Activated T-helper 1 cell treated with anti-CD3 and anti-CD28 coated beads, Interleukin-12 subunit alpha, Interleukin-12 subunit beta, Interleukin-2, Interleukin-4 antibody, amounts not matched to agents 30 ng/mL and 10 ng/mL and 1 ng/mL, durations not matched to agents 14 hours and 24 hours and 36 hours (primary cell): ENCODE measurements around the gene ADAM8. TPM values are rescaled to one million over a fixed set of nuclear protein-coding genes. Genes with fewer than 3 reads are reported as not detected.
"Not testable (repeated sequence)": the region's sequence is repeated elsewhere in the genome, so short reads cannot be mapped to it uniquely, and the experiment has no call there.

Experiments used
- DNase-seq: peaks from one replicate; pipeline ENCODE4 v3.0.0; 2021; ENCODE audit warnings: low spot score
- H3K27ac Mint-ChIP-seq: one replicate; pipeline ENCODE4 v1.8.0; 2021; ENCODE audit warnings: mild to moderate bottlenecking, mixed read lengths
- H3K27me3 Mint-ChIP-seq: one replicate; pipeline ENCODE4 v1.8.0; 2022; ENCODE audit warnings: mild to moderate bottlenecking, moderate library complexity, mixed read lengths; ENCODE audit not compliant: insufficient read depth
- H3K36me3 Mint-ChIP-seq: one replicate; pipeline ENCODE4 v1.8.0; 2021; ENCODE audit warnings: low read depth, mixed read lengths
- H3K4me1 Mint-ChIP-seq: one replicate; pipeline ENCODE4 v1.8.0; 2021; ENCODE audit warnings: low read depth, mixed read lengths
- H3K4me3 Mint-ChIP-seq: one replicate; pipeline ENCODE4 v1.8.0; 2021; ENCODE audit warnings: mild to moderate bottlenecking, moderate library complexity, mixed read lengths
- H3K9me3 Mint-ChIP-seq: one replicate; pipeline ENCODE4 v1.8.0; 2021; ENCODE audit warnings: mixed read lengths
- intact Hi-C: fragments of 100-400 bp; cut with micrococcal nuclease; formaldehyde crosslinking; loops from one replicate; pipeline ENCODE4 v1.15.1; 2024
- total RNA-seq: library from RNA; stranded (reverse); gene quantifications from 2 replicates; pipeline ENCODE4 v1.2.3, GENCODE V29; 2022

Gene ADAM8
- total RNA-seq, 1 donor from 2014 or later, result 138 TPM

- peaks cover 55% of the 10 kb centered on the region for H3K27me3 Mint-ChIP-seq
- H3K27ac Mint-ChIP-seq, H3K4me1 Mint-ChIP-seq, H3K9me3 Mint-ChIP-seq, intact Hi-C loops, DNase-seq, H3K36me3 Mint-ChIP-seq: not testable (repeated sequence)
- peak overlapping the region; percentile 30 for H3K4me3 Mint-ChIP-seq
Measured at GRCh38 chr10:133234796-133235195, 41.9 kb downstream of the ADAM8 start.

DNA sequence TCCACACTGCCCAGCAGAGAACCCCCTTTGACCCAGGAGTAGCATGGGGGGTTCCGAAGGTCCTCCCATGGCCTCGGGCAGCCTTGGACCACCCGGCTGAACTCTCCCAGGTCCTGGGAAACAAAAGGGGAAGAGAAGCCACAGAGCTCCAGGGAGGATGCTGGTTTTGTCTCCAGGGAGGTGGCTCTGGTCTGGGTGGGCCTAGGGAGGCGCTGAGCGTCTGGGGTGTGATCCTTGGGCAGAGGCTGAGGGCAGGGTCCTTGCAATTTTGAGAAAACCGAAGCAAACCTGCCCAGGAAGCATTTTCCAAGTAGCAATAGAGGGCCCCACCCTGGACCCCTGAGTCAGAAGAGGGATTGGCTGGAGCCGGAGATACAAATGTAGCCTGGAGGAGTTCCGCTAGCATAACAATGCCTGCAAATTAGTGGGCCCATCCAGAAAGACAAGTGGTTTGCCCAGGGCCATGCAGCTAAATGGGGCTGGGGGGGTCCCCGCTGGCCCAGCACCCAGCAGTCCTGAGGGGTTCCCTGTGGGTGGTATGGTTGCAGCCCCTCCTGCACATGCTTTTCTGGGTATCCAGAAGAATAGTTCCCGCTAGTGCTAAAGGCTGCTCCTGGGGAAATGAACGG is 44.6 kb downstream of the ADAM8 start:
- no peak overlapping the region for H3K27ac Mint-ChIP-seq
- intact Hi-C loops, result no loop called here
- H3K4me1 Mint-ChIP-seq, result peaks cover 4% of the 10 kb centered on the region
- peaks cover 2% of the 10 kb centered on the region for H3K36me3 Mint-ChIP-seq
- peaks cover 58% of the 10 kb centered on the region for H3K27me3 Mint-ChIP-seq
- DNase-seq, result no peak
- no peaks in the 10 kb centered on the region for H3K9me3 Mint-ChIP-seq
- H3K4me3 Mint-ChIP-seq, result no peak overlapping the region

DNA sequence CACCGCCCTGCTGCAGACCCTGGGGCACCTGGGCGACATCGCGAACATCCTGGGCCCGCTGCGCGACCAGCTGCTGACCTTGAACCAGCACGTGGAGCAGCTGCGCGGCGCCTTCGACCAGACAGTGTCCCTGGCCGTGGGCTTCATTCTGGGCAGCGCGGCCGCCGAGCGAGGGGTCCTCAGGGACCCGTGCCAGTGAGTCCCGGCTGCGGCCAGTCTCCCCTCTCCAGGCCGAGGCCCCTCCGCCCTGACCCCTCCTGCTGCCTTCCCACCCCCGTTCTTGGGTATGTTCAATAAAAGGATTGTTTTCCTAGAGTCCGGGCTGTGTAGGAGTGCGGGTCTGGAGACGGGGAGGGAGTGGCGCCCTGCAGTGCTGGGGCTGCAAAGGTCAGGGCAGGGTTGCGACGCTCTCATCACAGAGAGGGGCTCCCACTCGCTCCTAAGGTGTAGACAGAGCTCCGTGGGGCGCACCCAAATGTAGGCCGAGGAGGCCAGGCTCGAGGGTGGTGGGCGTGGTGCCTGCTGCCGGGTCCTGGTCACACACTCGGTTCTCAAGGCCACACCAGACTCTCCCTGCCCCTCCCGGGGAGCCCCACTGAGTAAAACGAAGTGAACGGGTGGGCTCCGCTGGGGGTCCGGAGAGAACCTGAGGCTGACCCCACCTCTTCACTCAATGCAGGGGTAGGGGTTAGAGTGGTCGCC is 45.3 kb downstream of the ADAM8 start:
- no peak for DNase-seq
- Mint-ChIP-seq H3K27me3 (peaks cover 64% of the 10 kb centered on the region), H3K4me3 (no peak overlapping the region), H3K36me3 (peaks cover 2% of the 10 kb centered on the region), H3K27ac (no peak overlapping the region), H3K9me3 (no peaks in the 10 kb centered on the region), H3K4me1 (peaks cover 9% of the 10 kb centered on the region)
- intact Hi-C loops, result no loop called here

DNA sequence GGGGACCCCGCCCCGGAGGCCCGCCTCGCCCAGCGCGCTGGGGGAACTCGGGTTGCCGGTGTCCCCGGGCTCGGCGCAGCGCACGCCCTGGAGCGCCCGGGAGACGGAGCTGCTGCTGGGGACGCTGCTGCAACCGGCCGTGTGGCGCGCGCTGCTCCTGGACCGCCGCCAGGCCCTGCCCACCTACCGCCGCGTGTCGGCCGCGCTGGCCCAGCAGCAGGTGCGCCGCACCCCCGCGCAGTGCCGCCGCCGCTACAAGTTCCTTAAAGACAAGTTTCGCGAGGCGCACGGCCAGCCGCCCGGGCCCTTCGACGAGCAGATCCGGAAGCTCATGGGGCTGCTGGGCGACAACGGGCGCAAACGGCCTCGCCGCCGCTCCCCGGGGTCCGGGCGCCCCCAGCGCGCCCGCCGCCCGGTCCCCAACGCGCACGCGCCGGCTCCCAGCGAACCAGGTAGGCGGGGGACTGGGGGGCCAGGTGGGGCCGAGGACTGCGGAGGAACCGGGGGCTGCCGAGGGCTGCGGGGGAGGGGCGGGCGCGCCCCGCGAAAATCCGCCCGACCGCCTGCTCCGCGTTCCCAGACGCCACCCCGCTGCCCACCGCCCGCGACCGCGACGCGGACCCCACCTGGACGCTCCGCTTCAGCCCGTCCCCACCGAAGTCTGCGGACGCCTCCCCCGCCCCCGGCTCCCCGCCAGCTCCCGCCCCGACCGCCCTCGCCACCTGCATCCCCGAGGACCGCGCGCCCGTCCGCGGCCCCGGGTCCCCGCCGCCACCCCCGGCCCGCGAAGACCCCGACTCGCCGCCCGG is 46.1 kb downstream of the ADAM8 start:
- H3K27me3 Mint-ChIP-seq, result peaks cover 69% of the 10 kb centered on the region
- H3K9me3 Mint-ChIP-seq, result no peaks in the 10 kb centered on the region
- intact Hi-C loops, result no loop called here
- peaks cover 2% of the 10 kb centered on the region for H3K36me3 Mint-ChIP-seq
- DNase-seq, result no peak
- no peak overlapping the region for H3K27ac Mint-ChIP-seq
- no peak overlapping the region for H3K4me3 Mint-ChIP-seq
- peaks cover 17% of the 10 kb centered on the region for H3K4me1 Mint-ChIP-seq

- DNase-seq, result no peak
- H3K36me3 Mint-ChIP-seq, result peaks cover 2% of the 10 kb centered on the region
- peaks cover 67% of the 10 kb centered on the region for H3K27me3 Mint-ChIP-seq
- H3K27ac Mint-ChIP-seq, result peak within 1 kb of the TSS; percentile 44
- H3K4me3 Mint-ChIP-seq, result no peak within 1 kb of the TSS
- H3K9me3 Mint-ChIP-seq, result no peaks in the 10 kb centered on the region
- intact Hi-C loops, result no loop called here
- H3K4me1 Mint-ChIP-seq, result peaks cover 18% of the 10 kb centered on the region
Measured at GRCh38 chr10:133230044-133230361, 46.7 kb downstream of the ADAM8 start, which contains the start of gene UTF1. UTF1 (plus strand) TSS chr10:133230217; CDS start chr10:133230289, 72 bp downstream.

DNA sequence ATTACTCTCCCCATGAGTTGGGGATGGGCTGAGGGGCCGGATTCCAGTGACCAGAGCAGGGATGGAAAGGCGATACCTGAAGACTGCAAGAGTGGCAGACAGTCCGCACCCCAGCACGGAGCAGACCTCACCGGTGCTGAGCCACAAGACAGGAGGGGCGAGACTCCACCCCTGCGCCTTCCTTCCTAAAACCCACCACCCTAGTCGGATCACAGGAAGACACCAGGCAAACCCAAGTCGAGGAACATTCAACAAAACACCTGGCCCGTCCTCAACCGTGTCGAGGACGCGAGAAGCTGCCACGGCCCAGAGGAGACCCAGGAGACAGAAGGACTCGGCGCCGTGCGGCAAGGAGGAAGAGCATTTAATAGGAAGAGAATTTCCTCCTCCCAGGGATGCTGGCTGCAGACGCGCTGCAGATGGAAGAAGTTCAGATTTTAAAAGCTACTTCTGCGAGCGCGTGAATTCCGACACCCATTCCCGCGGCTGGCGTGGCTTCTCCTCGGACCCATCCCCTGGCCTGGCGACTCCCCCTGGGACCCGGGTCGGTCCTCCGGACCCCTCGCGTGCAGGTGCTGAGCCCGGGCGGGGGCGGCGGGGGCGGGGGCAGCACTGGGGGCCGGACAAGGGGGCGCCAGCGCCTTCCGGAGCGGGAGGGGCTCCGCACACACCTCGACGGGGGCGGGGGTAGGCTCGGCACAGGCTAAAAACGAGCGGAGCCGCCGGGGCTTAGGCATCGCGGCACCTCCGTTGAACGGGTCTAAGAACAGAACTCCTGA is 47.2 kb downstream of the ADAM8 start:
- peaks cover 63% of the 10 kb centered on the region for H3K27me3 Mint-ChIP-seq
- no peaks in the 10 kb centered on the region for H3K9me3 Mint-ChIP-seq
- H3K36me3 Mint-ChIP-seq, result peaks cover 2% of the 10 kb centered on the region
- H3K4me3 Mint-ChIP-seq, result no peak overlapping the region
- peaks cover 18% of the 10 kb centered on the region for H3K4me1 Mint-ChIP-seq
- peak overlapping the region; percentile 44 for H3K27ac Mint-ChIP-seq
- no peak for DNase-seq
- intact Hi-C loops, result loop anchor here (5.0 kb wide), 1 partner anchor 442 kb away; the partner anchor contains the start of gene NKX6-2

GRCh38 chr10:133227256-133227655 is 49.4 kb downstream of the ADAM8 start:
- H3K9me3 Mint-ChIP-seq, result no peaks in the 10 kb centered on the region
- peaks cover 2% of the 10 kb centered on the region for H3K36me3 Mint-ChIP-seq
- intact Hi-C loops, result loop anchor here (5.0 kb wide), 1 partner anchor 440 kb away; the partner anchor contains the start of gene NKX6-2

GRCh38 chr10:133226251-133226808 is 50.3 kb downstream of the ADAM8 start:
- H3K27me3 Mint-ChIP-seq, result peaks cover 34% of the 10 kb centered on the region
- H3K4me3 Mint-ChIP-seq, result peak overlapping the region; percentile 56
- peaks cover 2% of the 10 kb centered on the region for H3K36me3 Mint-ChIP-seq
- H3K27ac Mint-ChIP-seq, result no peak overlapping the region
- intact Hi-C loops, result loop anchor here (5.0 kb wide), 1 partner anchor 439 kb away; the partner anchor contains the start of gene NKX6-2
- peaks cover 18% of the 10 kb centered on the region for H3K4me1 Mint-ChIP-seq
- H3K9me3 Mint-ChIP-seq, result no peaks in the 10 kb centered on the region
- no peak for DNase-seq

More at GRCh38 chr10:133227256-133227655, 49.4 kb downstream of the ADAM8 start:
- peaks cover 42% of the 10 kb centered on the region for H3K27me3 Mint-ChIP-seq
- peaks cover 18% of the 10 kb centered on the region for H3K4me1 Mint-ChIP-seq
- H3K27ac Mint-ChIP-seq, result no peak overlapping the region
- no peak overlapping the region for H3K4me3 Mint-ChIP-seq
- no peak for DNase-seq

DNA sequence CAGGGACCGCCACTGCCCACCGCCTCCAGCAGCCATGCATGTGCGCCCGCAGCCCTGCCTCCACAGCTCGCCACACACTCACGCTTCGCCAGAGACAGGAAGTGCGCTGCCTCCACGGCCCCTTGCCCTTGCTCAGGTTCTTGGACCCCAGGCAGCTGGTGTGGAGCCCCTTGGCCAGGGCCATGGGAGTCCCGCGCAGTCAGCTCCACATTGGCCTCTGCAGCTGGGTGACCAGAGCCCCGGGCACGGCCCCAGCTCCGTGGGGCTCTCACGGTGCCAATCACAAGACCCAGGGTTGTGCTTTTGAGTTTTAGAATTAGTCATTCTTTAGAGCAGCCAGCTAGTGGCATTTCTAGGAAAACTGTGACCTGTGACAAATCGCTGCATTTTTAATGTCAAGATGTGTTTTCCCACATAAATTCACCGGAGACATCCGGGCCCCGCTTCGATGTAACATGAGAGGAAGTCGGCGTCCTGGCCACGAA is 50.9 kb downstream of the ADAM8 start:
- H3K9me3 Mint-ChIP-seq, result no peaks in the 10 kb centered on the region
- no peak overlapping the region for H3K27ac Mint-ChIP-seq
- peaks cover 18% of the 10 kb centered on the region for H3K4me1 Mint-ChIP-seq
- peaks cover 2% of the 10 kb centered on the region for H3K36me3 Mint-ChIP-seq
- intact Hi-C loops, result loop anchor here (5.0 kb wide), 1 partner anchor 438 kb away; the partner anchor contains the start of gene NKX6-2
- H3K4me3 Mint-ChIP-seq, result peak overlapping the region; percentile 56
- H3K27me3 Mint-ChIP-seq, result peaks cover 32% of the 10 kb centered on the region
- DNase-seq, result no peak

DNA sequence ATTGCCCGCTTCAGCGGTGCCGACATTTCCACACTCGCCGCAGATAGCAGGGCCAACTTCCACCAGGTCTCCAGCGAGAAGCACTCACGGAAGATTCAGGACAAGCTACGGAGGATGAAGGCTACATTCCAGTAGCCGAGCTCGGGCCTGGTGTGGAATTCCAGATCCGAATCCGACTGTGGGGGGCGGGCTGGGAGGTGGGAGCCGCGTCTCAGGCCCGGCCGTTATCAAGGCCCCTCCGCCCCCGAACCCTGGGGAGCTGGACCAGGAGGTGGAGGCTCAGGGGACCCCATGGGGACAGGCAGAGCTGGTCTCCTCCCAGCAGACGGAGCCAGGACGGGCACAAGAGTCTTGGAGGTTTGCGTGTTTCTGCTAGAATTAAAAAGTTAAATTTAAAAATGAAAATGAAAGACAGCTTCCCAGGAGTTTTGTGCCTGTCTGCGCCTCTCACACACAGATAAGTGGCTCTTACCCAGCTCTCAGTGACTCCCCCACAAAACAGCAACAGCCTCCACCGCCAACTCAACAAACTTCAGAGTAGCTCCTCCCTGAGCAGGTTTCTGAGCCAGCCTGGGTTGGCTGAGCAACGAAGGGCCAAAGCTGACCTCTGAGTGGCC is 51.8 kb downstream of the ADAM8 start:
- Mint-ChIP-seq H3K4me3 (no peak overlapping the region), H3K9me3 (no peaks in the 10 kb centered on the region), H3K36me3 (peaks cover 2% of the 10 kb centered on the region), H3K27me3 (peaks cover 32% of the 10 kb centered on the region), H3K27ac (no peak overlapping the region), H3K4me1 (peaks cover 18% of the 10 kb centered on the region)
- no peak for DNase-seq
- intact Hi-C loops, result loop anchor here (5.0 kb wide), 1 partner anchor 438 kb away; the partner anchor contains the start of gene NKX6-2

DNA sequence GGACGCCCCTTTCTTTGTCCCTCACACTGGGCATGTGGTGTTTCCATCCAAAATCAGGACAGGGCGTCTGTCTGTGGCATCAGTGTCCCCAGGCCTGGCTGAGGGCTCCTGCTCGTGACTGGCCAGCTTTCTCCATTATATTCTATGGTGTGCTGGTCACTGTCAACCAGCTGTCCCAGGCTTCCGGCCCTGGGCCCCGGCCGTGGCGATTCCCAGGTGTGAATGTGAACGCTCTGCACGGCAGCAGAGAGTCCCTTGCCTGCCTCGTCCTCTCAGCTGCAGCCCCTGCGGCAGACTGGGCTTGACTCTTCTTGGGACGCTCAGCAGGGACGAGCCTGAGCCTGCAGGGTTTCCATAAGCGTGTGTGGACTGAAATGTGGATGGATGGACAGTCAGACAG is 52.6 kb downstream of the ADAM8 start:
- H3K27ac Mint-ChIP-seq, result no peak overlapping the region
- no peak overlapping the region for H3K4me3 Mint-ChIP-seq
- intact Hi-C loops, result no loop called here
- H3K9me3 Mint-ChIP-seq, result no peaks in the 10 kb centered on the region
- H3K36me3 Mint-ChIP-seq, result peaks cover 2% of the 10 kb centered on the region
- peaks cover 14% of the 10 kb centered on the region for H3K4me1 Mint-ChIP-seq
- DNase-seq, result no peak
- peaks cover 27% of the 10 kb centered on the region for H3K27me3 Mint-ChIP-seq
